Mucosa of rectum (tissue), 2 donors: ENCODE data around the gene ABI1.

Experiments
- H3K27ac ChIP-seq, 2 donors: one replicate each; pipeline ENCODE4 v1.7.0; 2013; ENCODE audit warnings: inconsistent platforms in 2 of 2, low read depth in 2 of 2, low read length in 2 of 2
- H3K27me3 ChIP-seq, 2 donors: one replicate each; pipeline ENCODE4 v1.7.0; 2013; ENCODE audit warnings: low read length in 2 of 2; ENCODE audit not compliant: control insufficient read depth in 2 of 2, insufficient read depth in 2 of 2
- H3K36me3 ChIP-seq, 2 donors: one replicate each; pipeline ENCODE4 v1.7.0; 2013; ENCODE audit warnings: low read length in 2 of 2; ENCODE audit not compliant: control insufficient read depth in 2 of 2, insufficient read depth in 2 of 2
- H3K4me1 ChIP-seq, 2 donors: one replicate each; pipeline ENCODE4 v1.7.0; 2013; ENCODE audit warnings: low read length in 2 of 2, mild to moderate bottlenecking in 1 of 2; ENCODE audit not compliant: control insufficient read depth in 2 of 2, insufficient read depth in 2 of 2
- H3K4me3 ChIP-seq, 2 donors: one replicate each; pipeline ENCODE4 v1.7.0; 2013; ENCODE audit warnings: low read length in 2 of 2
- H3K9ac ChIP-seq, 2 donors: one replicate each; pipeline ENCODE4 v1.7.0; 2013; ENCODE audit warnings: low read length in 2 of 2, low read depth in 1 of 2, mild to moderate bottlenecking in 1 of 2
- H3K9me3 ChIP-seq, 2 donors: one replicate each; pipeline ENCODE4 v1.7.0; 2013; ENCODE audit warnings: low read length in 2 of 2; ENCODE audit not compliant: control insufficient read depth in 2 of 2
- donor health status: healthy.
- donor health status: Normal muscosa, but diverticular disease.

ABI1 gene

DNA sequence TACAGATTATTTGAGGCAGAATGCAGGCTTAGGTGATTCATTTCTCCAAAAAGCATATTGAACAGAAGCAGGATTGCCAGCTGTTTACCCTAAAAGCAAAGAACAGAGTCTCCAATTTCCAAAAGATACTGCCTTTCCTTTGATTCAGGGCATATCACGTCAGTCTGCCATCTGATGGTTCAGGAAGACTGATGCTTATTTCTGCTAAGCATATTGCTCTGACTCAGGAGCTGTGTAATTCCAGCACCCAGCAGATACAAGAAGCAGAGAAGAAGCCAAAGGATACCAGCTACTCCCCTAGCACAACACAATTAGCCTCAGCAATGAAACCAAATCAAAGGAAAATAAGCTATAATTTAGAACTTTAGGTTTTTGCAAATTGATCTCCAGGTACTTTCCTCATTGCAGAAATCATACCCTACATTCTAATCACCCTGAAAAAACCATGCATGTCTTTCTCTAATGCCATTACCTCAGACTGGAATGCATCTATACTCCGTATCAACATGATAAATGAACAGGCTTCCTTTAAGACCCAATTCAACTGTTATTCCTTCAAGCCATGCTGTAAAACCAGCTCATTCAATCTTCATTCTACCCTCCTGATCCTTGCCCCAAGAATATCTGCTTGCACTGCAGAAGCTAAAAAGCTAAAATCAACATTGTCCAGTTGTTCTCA is 55.1 kb downstream of the ABI1 start:
- Histone ChIP-seq H3K27me3 (no peaks in the 10 kb centered on the region), H3K36me3 (no peaks in the 10 kb centered on the region), H3K9me3 (no peaks in the 10 kb centered on the region), H3K9ac (no peak overlapping the region), H3K4me3 (no peak overlapping the region), H3K4me1 (peaks cover 5 to 16% of the 10 kb centered on the region in 2 donors), H3K27ac (no peak overlapping the region)

DNA sequence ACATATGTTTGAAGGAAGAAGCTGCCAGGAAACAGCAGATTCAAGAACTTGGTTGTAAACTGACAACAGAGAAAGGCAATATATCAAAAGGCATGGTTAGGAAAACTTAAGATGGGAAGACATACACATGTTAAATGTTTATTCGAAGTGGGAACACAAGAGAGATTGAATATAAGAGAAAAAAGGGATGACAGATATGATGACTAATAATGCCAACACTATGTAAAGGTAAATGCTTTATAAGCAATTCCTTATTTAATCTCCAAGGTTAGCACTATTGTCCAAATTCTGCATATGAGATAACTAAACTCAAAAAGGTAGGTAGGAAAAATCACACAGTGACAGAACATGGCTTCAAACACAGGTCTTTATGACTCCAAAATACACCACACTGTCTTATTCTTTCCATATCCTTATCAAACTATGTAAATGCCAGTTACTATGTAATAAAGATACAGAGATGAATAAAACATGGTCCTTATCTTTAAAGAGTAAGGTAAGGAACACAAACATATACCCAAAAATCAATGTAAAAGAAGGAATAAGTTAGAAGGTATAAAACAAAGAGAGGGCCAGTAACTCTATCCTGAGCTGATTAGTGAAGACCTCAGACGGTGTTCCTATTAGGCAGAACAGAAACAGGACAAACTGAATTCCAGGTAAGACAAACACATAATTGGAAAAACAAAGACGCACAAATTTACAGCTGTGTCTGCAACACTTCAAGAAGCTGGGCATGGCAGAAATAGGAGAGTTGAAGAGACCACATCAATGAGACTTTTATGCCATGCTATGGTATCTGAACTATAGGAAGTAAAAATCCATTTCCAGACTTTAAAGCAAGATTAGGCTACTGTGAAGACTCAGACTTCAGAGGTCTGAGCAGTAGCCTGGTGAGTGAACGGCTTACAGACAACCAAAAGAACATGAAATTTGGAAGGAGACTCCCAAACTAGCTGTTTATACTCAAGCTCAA is 56.1 kb downstream of the ABI1 start:
- Histone ChIP-seq H3K9me3 (no peaks in the 10 kb centered on the region), H3K9ac (no peak overlapping the region), H3K27ac (no peak overlapping the region), H3K36me3 (no peaks in the 10 kb centered on the region), H3K27me3 (no peaks in the 10 kb centered on the region), H3K4me1 (peaks cover 5 to 16% of the 10 kb centered on the region in 2 donors), H3K4me3 (no peak overlapping the region)

DNA sequence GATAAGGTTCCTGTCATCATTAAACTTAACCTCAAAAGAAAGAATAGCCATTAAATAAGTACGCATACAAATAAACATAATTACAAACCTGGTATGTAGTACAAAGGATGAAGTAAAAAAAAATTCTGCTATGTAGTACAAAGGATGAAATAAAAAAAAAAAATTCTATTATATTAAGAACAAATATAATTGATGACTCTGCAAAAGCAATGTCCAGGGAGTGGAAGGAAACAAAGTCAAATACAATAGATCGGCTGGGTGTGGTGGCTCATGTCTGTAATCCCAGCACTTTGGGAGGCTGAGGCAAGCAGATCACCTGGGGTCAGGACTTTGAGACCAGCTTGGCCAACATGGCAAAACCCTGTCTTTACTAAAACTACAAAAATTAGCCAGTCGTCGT is 56.9 kb downstream of the ABI1 start:
- H3K36me3 ChIP-seq = no peaks in the 10 kb centered on the region
- H3K4me1 ChIP-seq = peaks cover 5 to 16% of the 10 kb centered on the region in 2 donors
- H3K9ac ChIP-seq = no peak overlapping the region
- H3K27ac ChIP-seq = no peak overlapping the region
- no peaks in the 10 kb centered on the region for H3K9me3 ChIP-seq
- H3K4me3 ChIP-seq = no peak overlapping the region
- no peaks in the 10 kb centered on the region for H3K27me3 ChIP-seq

DNA sequence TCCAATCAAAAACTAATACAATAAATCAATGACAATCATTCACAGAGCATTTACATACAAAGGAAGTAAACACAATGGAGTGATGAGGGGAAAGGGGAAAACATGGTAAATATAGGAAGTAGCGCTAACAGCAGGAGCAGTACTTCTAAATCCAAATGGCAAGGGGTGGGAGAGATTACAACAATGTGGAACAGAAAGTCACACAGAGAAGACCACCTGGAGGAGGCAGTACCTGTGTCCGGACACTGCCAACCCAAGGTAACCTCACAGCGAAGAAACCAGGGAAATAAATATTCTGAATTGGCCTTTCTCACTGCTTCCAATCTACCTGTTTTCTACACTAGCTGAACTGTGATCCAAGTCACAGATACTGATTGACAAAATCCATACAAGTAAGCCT is 58.2 kb downstream of the ABI1 start:
- Histone ChIP-seq H3K27me3 (no peaks in the 10 kb centered on the region), H3K4me1 (peaks cover 5 to 16% of the 10 kb centered on the region in 2 donors), H3K36me3 (no peaks in the 10 kb centered on the region), H3K9me3 (no peaks in the 10 kb centered on the region), H3K27ac (no peak overlapping the region), H3K9ac (no peak overlapping the region), H3K4me3 (no peak overlapping the region)

DNA sequence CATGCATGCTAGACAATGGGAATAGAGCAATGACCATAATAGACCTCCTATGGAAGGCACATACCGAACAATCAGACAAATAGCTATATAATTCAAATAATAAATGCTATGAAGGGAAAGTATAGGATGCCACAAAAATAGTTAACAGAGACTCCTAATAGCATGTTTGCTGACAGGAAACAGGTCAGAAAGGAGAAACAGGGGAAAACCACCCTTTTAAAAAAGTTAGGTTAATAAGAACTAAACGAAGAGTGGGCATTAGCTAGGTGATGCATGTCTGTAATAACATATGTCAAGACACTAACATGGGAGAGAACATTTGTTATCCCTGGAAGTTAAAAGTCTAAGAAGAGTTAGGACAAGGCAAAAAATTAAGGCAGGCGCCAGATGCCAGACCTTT is 58.9 kb downstream of the ABI1 start:
- Histone ChIP-seq H3K4me1 (peaks cover 5 to 16% of the 10 kb centered on the region in 2 donors), H3K36me3 (no peaks in the 10 kb centered on the region), H3K9ac (no peak overlapping the region), H3K4me3 (no peak overlapping the region), H3K27me3 (no peaks in the 10 kb centered on the region), H3K9me3 (no peaks in the 10 kb centered on the region), H3K27ac (no peak overlapping the region)

DNA sequence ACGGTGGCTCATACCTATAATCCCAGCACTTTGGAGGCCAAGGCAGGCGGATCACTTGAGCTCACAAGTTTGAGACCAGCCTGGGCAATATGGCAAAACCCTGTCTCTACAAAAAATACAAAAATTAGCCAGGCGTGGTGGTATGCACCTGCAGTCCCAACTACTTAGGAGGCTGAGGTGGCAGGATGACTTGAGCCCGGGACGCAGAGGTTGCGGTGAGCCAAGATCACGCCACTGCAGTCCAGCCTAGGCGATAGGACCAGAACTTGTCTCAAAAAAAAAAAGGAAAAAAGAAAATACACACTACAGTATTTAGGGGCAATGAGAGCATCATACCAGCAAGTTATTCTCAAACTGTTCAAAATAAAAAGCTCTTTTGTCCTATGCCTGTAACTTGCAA is 59.5 kb downstream of the ABI1 start:
- no peaks in the 10 kb centered on the region for H3K27me3 ChIP-seq
- H3K9ac ChIP-seq = no peak overlapping the region
- H3K36me3 ChIP-seq = no peaks in the 10 kb centered on the region
- no peak overlapping the region for H3K4me3 ChIP-seq
- H3K27ac ChIP-seq = no peak overlapping the region
- H3K4me1 ChIP-seq = peaks cover 5 to 16% of the 10 kb centered on the region in 2 donors
- no peaks in the 10 kb centered on the region for H3K9me3 ChIP-seq

- Histone ChIP-seq H3K9me3 (no peaks in the 10 kb centered on the region), H3K4me1 (peaks cover 2 to 10% of the 10 kb centered on the region in 2 donors), H3K27me3 (no peaks in the 10 kb centered on the region), H3K9ac (no peak overlapping the region), H3K36me3 (no peaks in the 10 kb centered on the region), H3K27ac (no peak overlapping the region), H3K4me3 (no peak overlapping the region)
These were observed 60.3 kb downstream of the ABI1 start for GRCh38 chr10:26800468-26800867.

DNA sequence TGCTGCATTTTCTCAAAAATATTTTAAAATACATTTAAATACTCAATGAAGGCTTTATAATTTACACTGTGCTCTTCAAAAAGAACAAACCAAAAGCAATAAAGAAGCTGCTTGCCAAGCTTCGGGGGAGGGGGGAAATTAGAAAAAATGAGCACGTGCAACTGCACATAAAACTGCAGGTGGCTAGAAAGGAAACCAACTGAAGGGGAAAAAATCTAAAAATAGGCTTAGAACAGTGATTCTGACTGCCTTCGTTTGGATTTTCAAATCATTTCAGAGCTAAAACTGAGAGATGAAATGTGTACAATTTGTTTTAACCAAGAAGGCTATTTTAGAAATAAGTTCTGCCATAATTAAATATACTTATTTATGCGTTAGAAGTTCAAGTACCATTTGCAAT is 61.4 kb downstream of the ABI1 start:
- Histone ChIP-seq H3K36me3 (no peaks in the 10 kb centered on the region), H3K4me1 (peaks cover 0 to 4% of the 10 kb centered on the region in 2 donors)

DNA sequence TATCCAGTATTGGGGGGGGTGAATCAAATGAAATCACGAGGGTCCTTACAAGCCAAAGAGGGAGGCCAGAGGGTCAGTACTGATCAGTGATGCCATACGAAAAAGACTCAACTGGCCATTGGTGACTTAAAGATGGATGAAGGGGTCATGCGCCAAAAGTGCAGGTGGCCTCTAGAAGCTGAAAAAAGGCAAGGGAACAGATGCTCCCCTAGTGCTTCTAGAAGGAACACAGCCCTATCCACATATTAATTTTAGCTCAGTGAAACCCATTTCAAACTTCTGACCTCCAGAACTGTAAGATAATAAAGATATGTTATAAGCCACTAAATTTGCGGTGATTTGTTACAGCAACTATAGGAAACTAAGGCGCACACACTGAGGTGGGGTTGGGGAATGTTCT is 62.5 kb downstream of the ABI1 start:
- Histone ChIP-seq H3K27me3 (no peaks in the 10 kb centered on the region), H3K9ac (no peak overlapping the region), H3K27ac (no peak overlapping the region), H3K4me3 (no peak overlapping the region), H3K36me3 (no peaks in the 10 kb centered on the region), H3K9me3 (no peaks in the 10 kb centered on the region), H3K4me1 (no peaks in the 10 kb centered on the region)

More for the DNA sequence above, 61.4 kb downstream of the ABI1 start:
- no peak overlapping the region for H3K4me3 ChIP-seq
- no peak overlapping the region for H3K27ac ChIP-seq
- no peak overlapping the region for H3K9ac ChIP-seq
- no peaks in the 10 kb centered on the region for H3K9me3 ChIP-seq
- H3K27me3 ChIP-seq = no peaks in the 10 kb centered on the region

DNA sequence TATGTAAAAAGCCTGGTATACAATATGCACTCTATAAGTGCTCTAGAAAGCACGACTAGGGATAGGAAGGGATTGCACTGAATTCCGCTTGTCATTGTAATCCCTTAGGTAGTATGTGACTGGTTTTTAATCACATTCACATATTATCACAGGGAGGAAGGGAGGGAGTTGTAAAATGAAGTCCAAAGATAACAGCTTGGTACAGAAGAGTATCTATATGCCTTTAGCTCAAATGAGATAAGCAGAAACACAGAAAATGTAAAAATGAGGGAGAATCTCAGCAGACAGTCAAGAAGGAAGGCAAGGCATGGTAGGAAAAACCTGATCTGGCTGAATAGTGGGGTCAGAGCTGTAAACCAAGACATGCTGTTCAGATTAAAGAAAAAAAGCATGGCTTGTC is 63.4 kb downstream of the ABI1 start:
- Histone ChIP-seq H3K9me3 (no peaks in the 10 kb centered on the region), H3K36me3 (no peaks in the 10 kb centered on the region), H3K4me1 (peaks cover 0 to 3% of the 10 kb centered on the region in 2 donors), H3K4me3 (no peak overlapping the region), H3K27me3 (no peaks in the 10 kb centered on the region), H3K9ac (no peak overlapping the region), H3K27ac (no peak overlapping the region)
